Keratinocyte (primary cell): Measurements from ENCODE around the gene CASP7. TPM values are rescaled to one million over a fixed set of nuclear protein-coding genes. Genes with fewer than 3 reads are reported as not detected.

Source experiments
- DNase-seq: peaks from one replicate; pipeline ENCODE4 v3.0.0-alpha.2; 2011; ENCODE audit warnings: low read depth, missing footprints, low spot score
- FAIRE-seq: peaks from 2 replicates; lab custom pipeline; 2011; peaks lifted over from hg19 to GRCh38; lab: Jason Lieb, UNC
- H2AFZ ChIP-seq: 2 replicates; pipeline ENCODE4 v1.6.0; 2012; ENCODE audit warnings: low read length, control low read depth, inconsistent platforms; ENCODE audit not compliant: control insufficient read depth
- H3K27ac ChIP-seq: 2 replicates; pipeline ENCODE4 v1.5.1; 2011; ENCODE audit warnings: low read length; ENCODE audit not compliant: control insufficient read depth, insufficient read depth
- H3K27me3 ChIP-seq: 3 replicates; pipeline ENCODE4 v1.6.0; 2011; ENCODE audit warnings: low read length; ENCODE audit not compliant: control insufficient read depth, insufficient read depth; ENCODE audit errors: extremely low read depth
- H3K36me3 ChIP-seq, 2 experiments: 2 replicates in 1 of 2; 3 replicates in 1 of 2; pipeline ENCODE4 v1.5.1; 2011; ENCODE audit warnings: low read length in 2 of 2, mild to moderate bottlenecking in 1 of 2; ENCODE audit not compliant: control insufficient read depth in 2 of 2, insufficient read depth in 2 of 2; ENCODE audit errors: extremely low read depth in 1 of 2
- H3K4me1 ChIP-seq: 3 replicates; pipeline ENCODE4 v1.5.1; 2011; ENCODE audit warnings: low read length; ENCODE audit not compliant: control insufficient read depth, insufficient read depth; ENCODE audit errors: extremely low read depth
- H3K4me2 ChIP-seq: 3 replicates; pipeline ENCODE4 v1.6.0; 2011; ENCODE audit warnings: low read depth, low read length; ENCODE audit not compliant: control insufficient read depth, insufficient read depth; ENCODE audit errors: extremely low read depth
- H3K4me3 ChIP-seq, 3 experiments: fragments of 200-600 bp in 1 of 3; sonication (generic) in 1 of 3; 2 replicates in 2 of 3; 3 replicates in 1 of 3; pipeline ENCODE4 v1.5.1; 2011 to 2016; ENCODE audit warnings: low read length in 3 of 3, mild to moderate bottlenecking in 3 of 3, control low read depth in 2 of 3, inconsistent platforms in 1 of 3, low read depth in 1 of 3, mixed read lengths in 1 of 3, mixed run types in 1 of 3, moderate library complexity in 1 of 3; ENCODE audit not compliant: control insufficient read depth in 2 of 3, insufficient read depth in 2 of 3; ENCODE audit errors: extremely low read depth in 1 of 3
- H3K79me2 ChIP-seq: 2 replicates; pipeline ENCODE4 v1.6.0; 2012; ENCODE audit warnings: low read length; ENCODE audit not compliant: control insufficient read depth, insufficient read depth
- H3K9ac ChIP-seq: 3 replicates; pipeline ENCODE4 v1.6.0; 2011; ENCODE audit warnings: low read length; ENCODE audit not compliant: control insufficient read depth, insufficient read depth; ENCODE audit errors: extremely low read depth
- H3K9me1 ChIP-seq: 3 replicates; pipeline ENCODE4 v1.6.0; 2011; ENCODE audit warnings: low read length; ENCODE audit not compliant: control insufficient read depth, insufficient read depth; ENCODE audit errors: extremely low read depth
- H3K9me3 ChIP-seq: 2 replicates; pipeline ENCODE4 v1.5.1; 2012; ENCODE audit warnings: low read depth, low read length; ENCODE audit not compliant: control insufficient read depth
- H4K20me1 ChIP-seq: 3 replicates; pipeline ENCODE4 v1.6.0; 2011; ENCODE audit warnings: low read length; ENCODE audit not compliant: control insufficient read depth, insufficient read depth; ENCODE audit errors: extremely low read depth
- CTCF ChIP-seq, 3 experiments: IDR thresholded peaks in 1 of 3; conservative IDR thresholded peaks in 1 of 3; optimal IDR thresholded peaks in 1 of 3; 2 replicates in 2 of 3; 3 replicates in 1 of 3; pipeline versions ENCODE3 to v1.5.1; 2011; ENCODE audit warnings: low read length in 3 of 3, mild to moderate bottlenecking in 3 of 3, moderate library complexity in 2 of 3, control low read depth in 1 of 3, inconsistent platforms in 1 of 3; ENCODE audit not compliant: insufficient read depth in 2 of 3; ENCODE audit errors: extremely low read depth in 1 of 3
- EZH2 ChIP-seq: IDR thresholded peaks from one replicate; pipeline ENCODE4 v1.6.1; 2012; ENCODE audit warnings: inconsistent platforms, mild to moderate bottlenecking, low read length, moderate library complexity
- dilution Hi-C: fragments of 300-500 bp; cut with MboI; formaldehyde crosslinking; loops from one replicate; pipeline ENCODE4 v1.7.0; 2020; ENCODE audit warnings: low sequenced_read_pairs; ENCODE audit not compliant: extremely low pct_ligation_motif_present
- polyA plus RNA-seq, 5 experiments: library from polyadenylated mRNA; depleted of rRNA in 3 of 5; stranded (reverse) in 3 of 5; stranded (forward) in 1 of 5; unstranded in 1 of 5; fragments of >200 nt; gene quantifications; 1 replicate in 1 of 5; 2 replicates in 3 of 5; 3 replicates in 1 of 5; pipeline versions ENCODE4 v1.2.1 to v1.2.3, GENCODE V29; 2011 to 2012; ENCODE audit warnings: missing spikeins in 2 of 5, low read depth in 1 of 5, low replicate concordance in 1 of 5

Gene CASP7
- polyA plus RNA-seq, 1 donor (not counting 4 experiments of a cell fraction or from before 2014, with no cell fraction given), result 23.2 TPM

DNA sequence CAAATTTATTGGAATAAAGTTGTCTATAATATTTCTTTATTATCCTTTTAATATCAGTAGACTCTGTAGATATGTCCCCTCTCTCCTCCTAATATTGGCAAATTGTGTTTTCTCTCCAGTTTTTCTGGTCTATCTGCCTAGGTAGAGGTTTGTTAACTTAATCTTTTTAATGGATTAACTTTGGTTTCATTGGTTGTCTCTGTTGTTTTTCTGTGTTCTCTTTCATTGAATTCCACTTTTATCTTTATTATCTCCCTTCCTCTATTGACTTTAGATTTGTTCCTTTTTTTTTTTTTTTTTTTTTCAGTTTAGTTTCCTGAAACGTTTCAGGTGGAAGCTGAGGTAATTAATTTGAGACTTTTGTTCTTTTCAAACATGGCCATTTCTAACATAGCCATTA is 82.4 kb downstream of the CASP7 start:
- no peak for DNase-seq
- no peaks in the 10 kb centered on the region for H3K4me1 ChIP-seq
- H3K4me3 ChIP-seq, result no peak overlapping the region
- H3K27me3 ChIP-seq, result no peaks in the 10 kb centered on the region
- H3K79me2 ChIP-seq, result no peaks in the 10 kb centered on the region
- H3K9ac ChIP-seq, result no peak overlapping the region
- dilution Hi-C loops, result no loop called here
- FAIRE-seq, result no peak
- H3K36me3 ChIP-seq, result no peaks in the 10 kb centered on the region
- TF ChIP-seq EZH2 (no peak), CTCF (optimal IDR thresholded peaks at IDR 0.05 in 1 of 3, IDR thresholded peaks at IDR 0.05 in 1 of 3, conservative IDR thresholded peaks at IDR 0.05 in 1 of 3; ENCODE audit: extremely low read depth in 1 of 3, insufficient read depth in 2 of 3, low read length in 3 of 3) (no peak)
- H4K20me1 ChIP-seq, result no peaks in the 10 kb centered on the region
- H3K9me3 ChIP-seq, result no peaks in the 10 kb centered on the region
- no peaks in the 10 kb centered on the region for H3K9me1 ChIP-seq
- H2AFZ ChIP-seq, result no peak overlapping the region
- H3K27ac ChIP-seq, result no peak overlapping the region
- no peak overlapping the region for H3K4me2 ChIP-seq

DNA sequence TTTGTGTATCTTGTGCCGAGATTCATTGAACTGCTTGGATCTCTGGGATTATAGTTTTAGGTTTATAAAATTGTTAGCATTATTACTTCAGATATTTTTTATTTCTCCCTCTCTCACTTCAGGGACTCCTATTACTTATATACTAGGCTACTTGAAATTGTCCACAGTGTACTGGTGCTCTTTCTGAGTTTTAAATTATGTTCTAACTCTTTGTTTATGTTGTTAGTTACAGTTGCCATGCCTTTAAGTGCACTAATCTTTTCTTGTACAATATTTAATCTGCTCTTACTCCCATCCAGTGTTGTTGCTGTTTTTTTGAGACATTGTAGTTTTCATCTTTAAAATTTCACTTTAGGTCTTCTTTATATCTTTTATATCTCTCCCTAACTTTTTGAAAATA is 84.9 kb downstream of the CASP7 start:
- dilution Hi-C loops, result no loop called here

More for the DNA sequence above, 84.9 kb downstream of the CASP7 start:
- H3K4me3 ChIP-seq, result no peak overlapping the region
- no peak overlapping the region for H3K9ac ChIP-seq
- no peak overlapping the region for H3K4me2 ChIP-seq
- TF ChIP-seq CTCF (optimal IDR thresholded peaks at IDR 0.05 in 1 of 3, IDR thresholded peaks at IDR 0.05 in 1 of 3, conservative IDR thresholded peaks at IDR 0.05 in 1 of 3; ENCODE audit: extremely low read depth in 1 of 3, insufficient read depth in 2 of 3, low read length in 3 of 3) (no peak), EZH2 (no peak)
- no peaks in the 10 kb centered on the region for H3K9me1 ChIP-seq
- no peaks in the 10 kb centered on the region for H3K79me2 ChIP-seq
- H3K9me3 ChIP-seq, result no peaks in the 10 kb centered on the region
- peaks cover 3% of the 10 kb centered on the region for H3K27me3 ChIP-seq
- no peak overlapping the region for H2AFZ ChIP-seq
- DNase-seq (no peak), FAIRE-seq (no peak)
- no peaks in the 10 kb centered on the region for H3K36me3 ChIP-seq
- H3K4me1 ChIP-seq, result no peaks in the 10 kb centered on the region
- no peaks in the 10 kb centered on the region for H4K20me1 ChIP-seq
- no peak overlapping the region for H3K27ac ChIP-seq
